ENCODE results near the gene SNED1. TPM values are rescaled to one million over a fixed set of nuclear protein-coding genes. Genes with fewer than 3 reads are reported as not detected.

The SNED1 gene
- total and polyA plus RNA-seq, 2 experiments from 2014 or later = 1.5 to 2.8 TPM

- Mint-ChIP-seq H3K27me3 (ENCODE audit: insufficient read depth, low read depth, poor library complexity) (peaks cover 2% of the 10 kb centered on the region), H3K9me3 (peaks cover 7% of the 10 kb centered on the region), H3K36me3 (ENCODE audit: low read depth) (no peaks in the 10 kb centered on the region), H3K27ac (peak overlapping the region; percentile 56; the same call in 1 of the 2 replicates), H3K4me3 (no peak overlapping the region), H3K4me1 (no peaks in the 10 kb centered on the region; the same call in 2 of the 3 replicates)
- H3K79me2 ChIP-seq (replicated peaks; ENCODE audit: insufficient read depth) = no peaks in the 10 kb centered on the region
- H3K9me2 ChIP-seq (ENCODE audit: insufficient read depth) = peaks cover 4% of the 10 kb centered on the region; the same call in 1 of the 2 replicates
- ATAC-seq (no peak), DNase-seq (ENCODE audit: low spot score) (no peak)
- TF ChIP-seq REST (IDR thresholded peaks at IDR 0.05; ENCODE audit: unreplicated experiment) (no peak), ZNF331 (CRISPR knock-in tag; IDR thresholded peaks at IDR 0.05; ENCODE audit: low read depth) (no peak), EZH2phosphoT487 (IDR thresholded peaks at IDR 0.05; ENCODE audit: unreplicated experiment) (no peak), NANOG (IDR thresholded peaks at IDR 0.05; ENCODE audit: borderline replicate concordance) (no peak), POLR2AphosphoS5 (IDR thresholded peaks at IDR 0.05; ENCODE audit: low read depth) (no peak), ZNF114 (CRISPR knock-in tag; IDR thresholded peaks at IDR 0.05) (no peak), EZH2 (IDR thresholded peaks at IDR 0.05; ENCODE audit: low read depth, unreplicated experiment) (no peak), ETS1 (IDR thresholded peaks at IDR 0.05) (no peak), STAT1 (IDR thresholded peaks at IDR 0.05; ENCODE audit: unreplicated experiment) (no peak), JUNB (IDR thresholded peaks at IDR 0.05; ENCODE audit: unreplicated experiment) (no peak), CREB1 (CRISPR knock-in tag; IDR thresholded peaks at IDR 0.05; ENCODE audit: low read depth) (no peak), ZNF462 (CRISPR knock-in tag; IDR thresholded peaks at IDR 0.05) (no peak)
- H3K36me3 ChIP-seq (ENCODE audit: insufficient read depth) = no peaks in the 10 kb centered on the region
- no peaks in the 10 kb centered on the region for H3K4me1 ChIP-seq (ENCODE audit: insufficient read depth)
- no peaks in the 10 kb centered on the region for H3K27me3 ChIP-seq (ENCODE audit: insufficient read depth)
- no peak overlapping the region for H3K4me3 ChIP-seq
- no peak overlapping the region for H3K27ac ChIP-seq (ENCODE audit: low read depth)
- H4K20me1 ChIP-seq (replicated peaks; ENCODE audit: insufficient read depth) = no peaks in the 10 kb centered on the region; the same call in 1 of the 2 replicates
- H2AFZ ChIP-seq = no peak overlapping the region
- no peak overlapping the region for H3K4me2 ChIP-seq
- no peaks in the 10 kb centered on the region for H3F3A ChIP-seq (replicated peaks; ENCODE audit: low read depth)
These were observed 19.9 kb downstream of the SNED1 start for GRCh38 chr2:241018051-241018891.

Measured in GM23338 (cell line).